ENCODE results near the gene SMAD6. TPM values are rescaled to one million over a fixed set of nuclear protein-coding genes. Genes with fewer than 3 reads are reported as not detected.
A peak's percentile ranks its signal among the peaks of the same experiment; 100 is the strongest.

SMAD6 gene
- total RNA-seq, 1 donor from 2014 or later, result 14.6 TPM

- no peak for DNase-seq (ENCODE audit: extremely low spot score, unreplicated experiment)
- no peak overlapping the region for H3K27ac Mint-ChIP-seq (ENCODE audit: unreplicated experiment)
- H3K9me3 Mint-ChIP-seq (ENCODE audit: unreplicated experiment), result no peaks in the 10 kb centered on the region
- TF ChIP-seq CTCF (IDR thresholded peaks at IDR 0.05), result no peak
- H3K36me3 Mint-ChIP-seq (ENCODE audit: unreplicated experiment), result peaks cover 3% of the 10 kb centered on the region
- H3K4me3 Mint-ChIP-seq (ENCODE audit: unreplicated experiment), result no peak overlapping the region
- no peaks in the 10 kb centered on the region for H3K27me3 Mint-ChIP-seq (ENCODE audit: unreplicated experiment)
- H3K4me1 Mint-ChIP-seq (ENCODE audit: unreplicated experiment), result peaks cover 19% of the 10 kb centered on the region
Observed at GRCh38 chr15:66741646-66742045, 39.6 kb downstream of the SMAD6 start.

GRCh38 chr15:66742286-66742685, 40.2 kb downstream of the SMAD6 start:
- H3K36me3 Mint-ChIP-seq (ENCODE audit: unreplicated experiment), result peaks cover 3% of the 10 kb centered on the region
- DNase-seq (ENCODE audit: extremely low spot score, unreplicated experiment), result no peak
- TF ChIP-seq CTCF (IDR thresholded peaks at IDR 0.05), result no peak
- H3K9me3 Mint-ChIP-seq (ENCODE audit: unreplicated experiment), result no peaks in the 10 kb centered on the region
- H3K4me3 Mint-ChIP-seq (ENCODE audit: unreplicated experiment), result no peak overlapping the region
- H3K27ac Mint-ChIP-seq (ENCODE audit: unreplicated experiment), result no peak overlapping the region
- H3K4me1 Mint-ChIP-seq (ENCODE audit: unreplicated experiment), result peaks cover 24% of the 10 kb centered on the region
- H3K27me3 Mint-ChIP-seq (ENCODE audit: unreplicated experiment), result no peaks in the 10 kb centered on the region

GRCh38 chr15:66743204-66743603, 41.2 kb downstream of the SMAD6 start:
- H3K36me3 Mint-ChIP-seq (ENCODE audit: unreplicated experiment), result peaks cover 3% of the 10 kb centered on the region
- H3K4me3 Mint-ChIP-seq (ENCODE audit: unreplicated experiment), result no peak overlapping the region
- TF ChIP-seq CTCF (IDR thresholded peaks at IDR 0.05), result no peak
- no peaks in the 10 kb centered on the region for H3K27me3 Mint-ChIP-seq (ENCODE audit: unreplicated experiment)
- peaks cover 33% of the 10 kb centered on the region for H3K4me1 Mint-ChIP-seq (ENCODE audit: unreplicated experiment)
- DNase-seq (ENCODE audit: extremely low spot score, unreplicated experiment), result no peak
- no peak overlapping the region for H3K27ac Mint-ChIP-seq (ENCODE audit: unreplicated experiment)
- no peaks in the 10 kb centered on the region for H3K9me3 Mint-ChIP-seq (ENCODE audit: unreplicated experiment)

GRCh38 chr15:66743703-66744536, 41.9 kb downstream of the SMAD6 start:
- H3K27me3 Mint-ChIP-seq (ENCODE audit: unreplicated experiment), result no peaks in the 10 kb centered on the region
- no peak for DNase-seq (ENCODE audit: extremely low spot score, unreplicated experiment)
- TF ChIP-seq CTCF (IDR thresholded peaks at IDR 0.05), result no peak
- no peaks in the 10 kb centered on the region for H3K36me3 Mint-ChIP-seq (ENCODE audit: unreplicated experiment)
- H3K4me1 Mint-ChIP-seq (ENCODE audit: unreplicated experiment), result peaks cover 40% of the 10 kb centered on the region
- no peak overlapping the region for H3K4me3 Mint-ChIP-seq (ENCODE audit: unreplicated experiment)
- peak overlapping the region; percentile 80 for H3K27ac Mint-ChIP-seq (ENCODE audit: unreplicated experiment)
- no peaks in the 10 kb centered on the region for H3K9me3 Mint-ChIP-seq (ENCODE audit: unreplicated experiment)

- no peak for DNase-seq (ENCODE audit: extremely low spot score, unreplicated experiment)
- Mint-ChIP-seq H3K27me3 (ENCODE audit: unreplicated experiment) (no peaks in the 10 kb centered on the region), H3K4me3 (ENCODE audit: unreplicated experiment) (no peak overlapping the region), H3K36me3 (ENCODE audit: unreplicated experiment) (no peaks in the 10 kb centered on the region), H3K27ac (ENCODE audit: unreplicated experiment) (peak overlapping the region; percentile 80), H3K4me1 (ENCODE audit: unreplicated experiment) (peaks cover 48% of the 10 kb centered on the region), H3K9me3 (ENCODE audit: unreplicated experiment) (no peaks in the 10 kb centered on the region)
- TF ChIP-seq CTCF (IDR thresholded peaks at IDR 0.05), result no peak
Observed at GRCh38 chr15:66744610-66745279, 42.7 kb downstream of the SMAD6 start.
